Mucosa of descending colon (tissue), 3 donors: ENCODE measurements around the gene PACRG. TPM values are rescaled to one million over a fixed set of nuclear protein-coding genes. Genes with fewer than 3 reads are reported as not detected.

Experiments used
- ATAC-seq: fragments of 200-7000 bp; cut with Tn5 transposase; one replicate; pipeline ENCODE4 v1.9.1; 2020; ENCODE audit warnings: mild to moderate bottlenecking, moderate library complexity
- DNase-seq, 3 donors: peaks; one replicate each; pipeline ENCODE4 v3.0.0-alpha.2; 2020
- H3K36me3 ChIP-seq: fragments of 200-600 bp; one replicate; pipeline ENCODE4 v1.8.0; 2021; ENCODE audit warnings: low read depth, mild to moderate bottlenecking
- H3K4me1 ChIP-seq: fragments of 200-600 bp; one replicate; pipeline ENCODE4 v1.8.0; 2021; ENCODE audit warnings: low read depth, mild to moderate bottlenecking
- H3K4me3 ChIP-seq: fragments of 200-600 bp; one replicate; pipeline ENCODE4 v1.8.0; 2021; ENCODE audit warnings: mild to moderate bottlenecking
- H3K9me3 ChIP-seq: fragments of 200-600 bp; one replicate; pipeline ENCODE4 v1.8.0; 2021; ENCODE audit warnings: mild to moderate bottlenecking
- CTCF ChIP-seq: fragments of 200-600 bp; IDR thresholded peaks from one replicate; pipeline ENCODE4 v1.8.0; 2022; ENCODE audit warnings: antibody characterized with exemption, mild to moderate bottlenecking
- intact Hi-C, 2 donors: fragments of 100-400 bp; cut with DNase I in 1 of 2; cut with micrococcal nuclease in 1 of 2; formaldehyde crosslinking; loops; one replicate each; pipeline versions ENCODE4 v1.11.0 to v1.11.1; 2022; cut with DNase I, micrococcal nuclease
- total RNA-seq, 3 donors: library from RNA; stranded (reverse); fragmentation: NEBNext Ultra II Directional in 2 of 3; extraction: Animal tissue kit (Norgen Biotek cat#: 25700) in 2 of 3; gene quantifications; one replicate each; pipeline versions ENCODE4 v1.2.1 to v1.2.4, GENCODE V29; 2021 to 2023
- donor health status: DM: no; HTN: no; CAD: no; lungs with moderate emphysema.
- donor health status: DM: no; HTN: no; CAD: no.
- donor health status: DM: no; HTN: yes; CAD: no.

The PACRG gene
- total RNA-seq, 3 donors from 2014 or later: 1.1 to 1.5 (median 1.3) TPM

- Histone ChIP-seq H3K36me3 (no peaks in the 10 kb centered on the region), H3K4me3 (no peak overlapping the region), H3K9me3 (no peaks in the 10 kb centered on the region), H3K4me1 (no peaks in the 10 kb centered on the region)
- ATAC-seq (no peak), DNase-seq (no peak)
- intact Hi-C loops: no loop called here
- no peak for TF ChIP-seq CTCF
Observed at GRCh38 chr6:163177007-163177406, 449.2 kb downstream of the PACRG start.

DNA sequence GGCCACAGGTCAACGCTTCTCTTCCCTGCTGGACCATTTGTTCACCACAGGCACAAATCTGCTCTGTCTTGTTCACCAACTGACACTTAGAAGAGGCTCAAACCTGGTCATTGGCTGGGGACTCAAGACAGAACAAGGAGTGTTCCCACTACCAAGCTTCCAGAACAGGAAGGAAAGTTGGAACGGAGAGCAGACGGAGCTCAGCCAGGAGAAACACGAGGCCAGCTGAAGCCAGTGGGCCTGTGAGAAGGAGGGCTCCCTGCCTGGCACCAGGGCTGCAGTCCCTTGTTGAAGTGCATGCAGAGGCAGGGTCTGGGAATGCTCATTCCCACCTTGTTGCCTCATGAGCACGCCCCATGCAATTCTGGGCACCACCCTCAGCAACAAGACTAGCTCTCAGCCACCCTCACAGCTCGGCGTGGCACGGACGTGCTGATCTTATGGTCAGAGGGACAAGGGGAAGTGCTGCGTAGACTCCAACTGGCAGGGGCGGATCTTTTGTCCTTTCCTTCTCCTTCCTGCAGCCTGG lies 450.2 kb downstream of the PACRG start:
- no peak for TF ChIP-seq CTCF
- DNase-seq (no peak), ATAC-seq (no peak)
- Histone ChIP-seq H3K4me1 (no peaks in the 10 kb centered on the region), H3K4me3 (no peak overlapping the region), H3K36me3 (no peaks in the 10 kb centered on the region), H3K9me3 (no peaks in the 10 kb centered on the region)
- intact Hi-C loops: no loop called here

GRCh38 chr6:163179061-163179460 lies 451.3 kb downstream of the PACRG start:
- ATAC-seq: no peak
- no peaks in the 10 kb centered on the region for H3K9me3 ChIP-seq
- H3K4me1 ChIP-seq: no peaks in the 10 kb centered on the region
- no peak for DNase-seq
- no peak overlapping the region for H3K4me3 ChIP-seq
- no peak for TF ChIP-seq CTCF
- intact Hi-C loops: no loop called here
- H3K36me3 ChIP-seq: no peaks in the 10 kb centered on the region

DNA sequence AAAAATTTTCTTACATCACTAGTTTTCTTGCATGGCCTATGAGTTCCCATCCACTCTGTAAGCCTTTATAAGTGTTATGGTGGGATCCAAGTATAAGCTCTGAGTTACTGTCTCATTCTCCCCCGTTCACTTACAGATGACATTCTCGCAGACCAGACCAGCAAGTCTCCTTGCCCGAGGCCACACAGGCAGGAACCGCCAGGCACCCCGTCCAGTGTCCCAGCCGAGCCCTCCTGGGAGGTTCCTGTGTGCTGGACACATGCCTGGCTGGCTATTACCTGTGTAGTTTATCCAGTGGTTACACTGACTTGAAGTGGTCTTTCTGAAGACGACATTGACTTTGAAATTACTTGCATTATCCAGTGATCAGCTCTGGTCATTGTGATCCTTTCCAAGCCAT lies 451.9 kb downstream of the PACRG start:
- H3K9me3 ChIP-seq: no peaks in the 10 kb centered on the region
- ATAC-seq (no peak), DNase-seq (no peak)
- H3K36me3 ChIP-seq: no peaks in the 10 kb centered on the region
- intact Hi-C loops: no loop called here
- H3K4me3 ChIP-seq: no peak overlapping the region
- H3K4me1 ChIP-seq: no peaks in the 10 kb centered on the region
- TF ChIP-seq CTCF: no peak

GRCh38 chr6:163180874-163181541 lies 453.2 kb downstream of the PACRG start:
- H3K36me3 ChIP-seq: no peaks in the 10 kb centered on the region
- H3K4me1 ChIP-seq: no peaks in the 10 kb centered on the region
- intact Hi-C loops: no loop called here
- H3K9me3 ChIP-seq: no peaks in the 10 kb centered on the region
- TF ChIP-seq CTCF: no peak
- DNase-seq: peak in 2 of 3 donors; percentile 31 to 43
- ATAC-seq: peak; percentile 44
- no peak overlapping the region for H3K4me3 ChIP-seq
